Liver (tissue), 3 donors: ENCODE data around the gene GMDS.
"Not testable (repeated sequence)": the region's sequence is repeated elsewhere in the genome, so short reads cannot be mapped to it uniquely, and the experiment has no call there.

Source experiments
- EGR1 ChIP-seq, 2 donors: IDR thresholded peaks; 2 replicates each; pipeline ENCODE4 v1.6.1; 2016 to 2018; ENCODE audit warnings: antibody characterized with exemption in 2 of 2, low read depth in 2 of 2
- FOXA1 ChIP-seq: IDR thresholded peaks from 2 replicates; pipeline ENCODE4 v1.6.1; 2016; ENCODE audit warnings: antibody characterized with exemption
- HNF4G ChIP-seq: IDR thresholded peaks from 2 replicates; pipeline ENCODE4 v1.6.1; 2016; ENCODE audit warnings: antibody characterized with exemption
- JUND ChIP-seq, 2 donors: IDR thresholded peaks; 2 replicates each; pipeline ENCODE4 v1.6.1; 2016; ENCODE audit warnings: antibody characterized with exemption in 2 of 2
- RAD21 ChIP-seq, 2 donors: IDR thresholded peaks; 2 replicates each; pipeline ENCODE4 v1.6.1; 2016; ENCODE audit warnings: antibody characterized with exemption in 2 of 2, mild to moderate bottlenecking in 2 of 2
- SP1 ChIP-seq: IDR thresholded peaks from 2 replicates; pipeline ENCODE4 v1.6.1; 2018; ENCODE audit warnings: antibody characterized with exemption, mild to moderate bottlenecking
- TAF1 ChIP-seq: conservative IDR thresholded peaks from 2 replicates; pipeline ENCODE4 v1.6.1; 2016; ENCODE audit warnings: antibody characterized with exemption, mild to moderate bottlenecking
- YY1 ChIP-seq: IDR thresholded peaks from 2 replicates; pipeline ENCODE4 v1.6.1; 2016; ENCODE audit warnings: antibody characterized with exemption, mild to moderate bottlenecking
- TF ChIP-seq, protein P1 (sequence below): fragments of 150-350 bp; IDR thresholded peaks from 2 replicates; pipeline ENCODE4 v1.5.1; 2017; ENCODE audit warnings: improper control_type of control experiment, low read depth, low read length; ENCODE audit not compliant: missing input control
- TF ChIP-seq, protein P2 (sequence below): IDR thresholded peaks from 2 replicates; pipeline ENCODE4 v1.6.1; 2016; ENCODE audit warnings: antibody characterized with exemption
- TF ChIP-seq, protein P3 (sequence below): IDR thresholded peaks from 2 replicates; pipeline ENCODE4 v1.6.1; 2016; ENCODE audit warnings: antibody characterized with exemption, mild to moderate bottlenecking
- donor health status: healthy.
- donor health status: healthy.

DNA sequence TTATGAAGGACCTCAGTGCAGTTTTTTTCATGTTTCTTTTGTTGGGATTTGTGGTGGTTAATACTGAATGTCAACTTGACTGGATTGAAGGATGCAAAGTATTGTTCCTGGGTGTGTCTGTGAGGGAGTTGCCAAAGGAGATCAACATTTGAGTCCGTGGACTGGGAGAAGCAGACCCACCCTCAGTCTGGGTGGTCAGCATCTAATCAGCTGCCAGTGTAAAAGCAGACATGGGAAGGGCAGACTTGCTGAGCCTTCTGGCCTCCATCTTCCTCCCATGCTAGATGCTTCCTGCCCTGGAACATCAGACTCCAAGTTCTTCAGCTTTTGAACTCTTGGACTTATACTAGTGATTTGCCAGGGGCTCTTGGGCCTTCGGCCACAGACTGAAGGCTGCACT lies 553.6 kb downstream of the GMDS start:
- TF ChIP-seq TAF1; SP1; HNF4G; RAD21 (IDR thresholded peaks at IDR 0.05); JUND (IDR thresholded peaks at IDR 0.05); YY1; EGR1 (IDR thresholded peaks at IDR 0.05; ENCODE audit: low read depth in 2 of 2); FOXA1: not testable (repeated sequence)
- TF ChIP-seq, protein P1, sequence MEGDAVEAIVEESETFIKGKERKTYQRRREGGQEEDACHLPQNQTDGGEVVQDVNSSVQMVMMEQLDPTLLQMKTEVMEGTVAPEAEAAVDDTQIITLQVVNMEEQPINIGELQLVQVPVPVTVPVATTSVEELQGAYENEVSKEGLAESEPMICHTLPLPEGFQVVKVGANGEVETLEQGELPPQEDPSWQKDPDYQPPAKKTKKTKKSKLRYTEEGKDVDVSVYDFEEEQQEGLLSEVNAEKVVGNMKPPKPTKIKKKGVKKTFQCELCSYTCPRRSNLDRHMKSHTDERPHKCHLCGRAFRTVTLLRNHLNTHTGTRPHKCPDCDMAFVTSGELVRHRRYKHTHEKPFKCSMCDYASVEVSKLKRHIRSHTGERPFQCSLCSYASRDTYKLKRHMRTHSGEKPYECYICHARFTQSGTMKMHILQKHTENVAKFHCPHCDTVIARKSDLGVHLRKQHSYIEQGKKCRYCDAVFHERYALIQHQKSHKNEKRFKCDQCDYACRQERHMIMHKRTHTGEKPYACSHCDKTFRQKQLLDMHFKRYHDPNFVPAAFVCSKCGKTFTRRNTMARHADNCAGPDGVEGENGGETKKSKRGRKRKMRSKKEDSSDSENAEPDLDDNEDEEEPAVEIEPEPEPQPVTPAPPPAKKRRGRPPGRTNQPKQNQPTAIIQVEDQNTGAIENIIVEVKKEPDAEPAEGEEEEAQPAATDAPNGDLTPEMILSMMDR: not testable (repeated sequence)
- TF ChIP-seq, protein P2, sequence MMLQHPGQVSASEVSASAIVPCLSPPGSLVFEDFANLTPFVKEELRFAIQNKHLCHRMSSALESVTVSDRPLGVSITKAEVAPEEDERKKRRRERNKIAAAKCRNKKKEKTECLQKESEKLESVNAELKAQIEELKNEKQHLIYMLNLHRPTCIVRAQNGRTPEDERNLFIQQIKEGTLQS: not testable (repeated sequence)
- TF ChIP-seq, protein P3, sequence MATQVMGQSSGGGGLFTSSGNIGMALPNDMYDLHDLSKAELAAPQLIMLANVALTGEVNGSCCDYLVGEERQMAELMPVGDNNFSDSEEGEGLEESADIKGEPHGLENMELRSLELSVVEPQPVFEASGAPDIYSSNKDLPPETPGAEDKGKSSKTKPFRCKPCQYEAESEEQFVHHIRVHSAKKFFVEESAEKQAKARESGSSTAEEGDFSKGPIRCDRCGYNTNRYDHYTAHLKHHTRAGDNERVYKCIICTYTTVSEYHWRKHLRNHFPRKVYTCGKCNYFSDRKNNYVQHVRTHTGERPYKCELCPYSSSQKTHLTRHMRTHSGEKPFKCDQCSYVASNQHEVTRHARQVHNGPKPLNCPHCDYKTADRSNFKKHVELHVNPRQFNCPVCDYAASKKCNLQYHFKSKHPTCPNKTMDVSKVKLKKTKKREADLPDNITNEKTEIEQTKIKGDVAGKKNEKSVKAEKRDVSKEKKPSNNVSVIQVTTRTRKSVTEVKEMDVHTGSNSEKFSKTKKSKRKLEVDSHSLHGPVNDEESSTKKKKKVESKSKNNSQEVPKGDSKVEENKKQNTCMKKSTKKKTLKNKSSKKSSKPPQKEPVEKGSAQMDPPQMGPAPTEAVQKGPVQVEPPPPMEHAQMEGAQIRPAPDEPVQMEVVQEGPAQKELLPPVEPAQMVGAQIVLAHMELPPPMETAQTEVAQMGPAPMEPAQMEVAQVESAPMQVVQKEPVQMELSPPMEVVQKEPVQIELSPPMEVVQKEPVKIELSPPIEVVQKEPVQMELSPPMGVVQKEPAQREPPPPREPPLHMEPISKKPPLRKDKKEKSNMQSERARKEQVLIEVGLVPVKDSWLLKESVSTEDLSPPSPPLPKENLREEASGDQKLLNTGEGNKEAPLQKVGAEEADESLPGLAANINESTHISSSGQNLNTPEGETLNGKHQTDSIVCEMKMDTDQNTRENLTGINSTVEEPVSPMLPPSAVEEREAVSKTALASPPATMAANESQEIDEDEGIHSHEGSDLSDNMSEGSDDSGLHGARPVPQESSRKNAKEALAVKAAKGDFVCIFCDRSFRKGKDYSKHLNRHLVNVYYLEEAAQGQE: not testable (repeated sequence)
